OCI-LY3 (cell line): Measurements from ENCODE around the gene SLC19A1.

Experiments used
- H2AFZ ChIP-seq: fragments of 200-600, 300-600 bp; shearing (Covaris generic); 2 replicates; pipeline ENCODE4 v1.6.0; 2014; ENCODE audit warnings: antibody characterized with exemption, low read depth, low read length
- H3K27ac ChIP-seq: fragments of 200-600, 300-600 bp; sonication (generic); 2 replicates; pipeline ENCODE4 v1.5.1; 2014; ENCODE audit warnings: mild to moderate bottlenecking, low read length, moderate library complexity, mixed read lengths
- H3K27me3 ChIP-seq: fragments of 200-600, 300-600 bp; sonication (generic); 2 replicates; pipeline ENCODE4 v1.6.1; 2014; ENCODE audit warnings: low read depth, low read length, mixed read lengths
- H3K36me3 ChIP-seq: fragments of 200-600, 300-600 bp; sonication (generic); replicated peaks from 2 replicates; pipeline ENCODE3; 2014; ENCODE audit warnings: low read depth, low read length, mixed read lengths
- H3K4me1 ChIP-seq: fragments of 300-600, 200-600 bp; sonication (generic); 2 replicates; pipeline ENCODE4 v1.6.1; 2014; ENCODE audit warnings: low read length, mixed read lengths
- H3K4me2 ChIP-seq: fragments of 200-600, 300-600 bp; sonication (generic); 2 replicates; pipeline ENCODE4 v1.6.1; 2014; ENCODE audit warnings: low read length, mixed read lengths
- H3K4me3 ChIP-seq: fragments of 300-600, 200-600 bp; sonication (generic); 2 replicates; pipeline ENCODE4 v1.5.1; 2014; ENCODE audit warnings: antibody characterized with exemption, mild to moderate bottlenecking, low read length, moderate library complexity
- H3K79me2 ChIP-seq: fragments of 300-600, 200-600 bp; shearing (Covaris generic); 2 replicates; pipeline ENCODE4 v1.6.1; 2014; ENCODE audit warnings: mild to moderate bottlenecking, low read length, mixed read lengths
- H3K9ac ChIP-seq: fragments of 300-600, 200-600 bp; shearing (Covaris generic); 2 replicates; pipeline ENCODE4 v1.6.0; 2014; ENCODE audit warnings: mild to moderate bottlenecking, low read length, moderate library complexity
- H3K9me3 ChIP-seq: fragments of 200-600, 300-600 bp; shearing (Covaris generic); 2 replicates; pipeline ENCODE4 v1.6.1; 2014; ENCODE audit warnings: low read length, mixed read lengths; ENCODE audit not compliant: insufficient read depth
- H4K20me1 ChIP-seq: fragments of 200-600, 300-600 bp; sonication (generic); 2 replicates; pipeline ENCODE4 v1.6.1; 2016; ENCODE audit warnings: low read length, mixed read lengths; ENCODE audit not compliant: insufficient read depth
- EZH2phosphoT487 ChIP-seq: fragments of 200-600 bp; shearing (Covaris generic); IDR thresholded peaks from 2 replicates; pipeline ENCODE4 v1.6.1; 2018; ENCODE audit warnings: antibody characterized with exemption, mixed run types, low read depth
- TF ChIP-seq, protein P1 (sequence below): fragments of 200-600, 300-600 bp; sonication (generic); IDR thresholded peaks from 2 replicates; pipeline ENCODE4 v1.5.1; 2014; ENCODE audit warnings: antibody characterized with exemption, low read length, low read depth

The SLC19A1 gene

DNA sequence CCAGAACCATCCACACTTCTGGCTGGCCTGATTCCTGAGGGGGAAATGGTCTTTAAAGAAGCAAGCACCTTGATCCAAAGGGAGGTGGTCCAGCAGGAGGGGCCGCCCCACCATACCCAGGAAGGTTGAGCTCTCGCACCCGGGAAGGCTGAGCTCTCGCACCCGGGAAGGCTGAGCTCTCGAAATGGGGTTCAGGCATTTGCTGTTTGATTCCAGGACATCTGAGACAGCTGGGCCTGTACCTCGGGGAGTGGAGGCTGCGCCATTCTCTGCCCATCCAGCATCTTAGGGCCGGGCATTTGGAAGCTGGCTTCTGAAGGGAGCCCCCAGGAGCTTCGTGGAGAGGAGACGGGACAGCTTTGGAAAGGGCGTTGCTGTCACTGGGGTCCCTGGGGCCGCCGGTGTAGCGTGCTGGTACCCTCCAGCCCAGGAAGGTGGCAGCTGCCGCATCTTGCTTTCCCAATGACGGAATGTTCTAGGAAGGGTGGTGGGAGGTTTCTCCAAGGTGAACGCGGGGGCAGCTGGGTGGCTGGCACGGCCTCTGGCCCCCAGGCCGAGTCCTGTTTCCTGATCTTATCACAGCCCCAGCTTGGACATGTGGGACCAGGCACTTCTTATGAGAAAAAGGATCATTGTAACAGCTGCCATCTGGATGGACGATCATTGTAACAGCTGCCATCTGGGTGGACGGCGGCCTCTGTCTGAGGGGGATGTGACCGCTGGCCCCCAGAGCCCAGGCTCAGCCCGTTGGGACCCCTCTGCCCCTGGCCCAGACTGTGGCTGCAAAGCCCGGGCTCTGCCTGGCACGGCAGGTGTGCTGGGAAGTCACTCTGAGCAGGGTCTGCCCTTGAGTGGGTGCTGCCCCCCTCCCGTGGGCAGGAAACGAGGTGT lies 75.7 kb downstream of the SLC19A1 start:
- Histone ChIP-seq H3K4me1 (no peaks in the 10 kb centered on the region), H3K27ac (no peak overlapping the region)
- no peak for TF ChIP-seq EZH2phosphoT487
- TF ChIP-seq, protein P1, sequence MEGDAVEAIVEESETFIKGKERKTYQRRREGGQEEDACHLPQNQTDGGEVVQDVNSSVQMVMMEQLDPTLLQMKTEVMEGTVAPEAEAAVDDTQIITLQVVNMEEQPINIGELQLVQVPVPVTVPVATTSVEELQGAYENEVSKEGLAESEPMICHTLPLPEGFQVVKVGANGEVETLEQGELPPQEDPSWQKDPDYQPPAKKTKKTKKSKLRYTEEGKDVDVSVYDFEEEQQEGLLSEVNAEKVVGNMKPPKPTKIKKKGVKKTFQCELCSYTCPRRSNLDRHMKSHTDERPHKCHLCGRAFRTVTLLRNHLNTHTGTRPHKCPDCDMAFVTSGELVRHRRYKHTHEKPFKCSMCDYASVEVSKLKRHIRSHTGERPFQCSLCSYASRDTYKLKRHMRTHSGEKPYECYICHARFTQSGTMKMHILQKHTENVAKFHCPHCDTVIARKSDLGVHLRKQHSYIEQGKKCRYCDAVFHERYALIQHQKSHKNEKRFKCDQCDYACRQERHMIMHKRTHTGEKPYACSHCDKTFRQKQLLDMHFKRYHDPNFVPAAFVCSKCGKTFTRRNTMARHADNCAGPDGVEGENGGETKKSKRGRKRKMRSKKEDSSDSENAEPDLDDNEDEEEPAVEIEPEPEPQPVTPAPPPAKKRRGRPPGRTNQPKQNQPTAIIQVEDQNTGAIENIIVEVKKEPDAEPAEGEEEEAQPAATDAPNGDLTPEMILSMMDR, result no peak

DNA sequence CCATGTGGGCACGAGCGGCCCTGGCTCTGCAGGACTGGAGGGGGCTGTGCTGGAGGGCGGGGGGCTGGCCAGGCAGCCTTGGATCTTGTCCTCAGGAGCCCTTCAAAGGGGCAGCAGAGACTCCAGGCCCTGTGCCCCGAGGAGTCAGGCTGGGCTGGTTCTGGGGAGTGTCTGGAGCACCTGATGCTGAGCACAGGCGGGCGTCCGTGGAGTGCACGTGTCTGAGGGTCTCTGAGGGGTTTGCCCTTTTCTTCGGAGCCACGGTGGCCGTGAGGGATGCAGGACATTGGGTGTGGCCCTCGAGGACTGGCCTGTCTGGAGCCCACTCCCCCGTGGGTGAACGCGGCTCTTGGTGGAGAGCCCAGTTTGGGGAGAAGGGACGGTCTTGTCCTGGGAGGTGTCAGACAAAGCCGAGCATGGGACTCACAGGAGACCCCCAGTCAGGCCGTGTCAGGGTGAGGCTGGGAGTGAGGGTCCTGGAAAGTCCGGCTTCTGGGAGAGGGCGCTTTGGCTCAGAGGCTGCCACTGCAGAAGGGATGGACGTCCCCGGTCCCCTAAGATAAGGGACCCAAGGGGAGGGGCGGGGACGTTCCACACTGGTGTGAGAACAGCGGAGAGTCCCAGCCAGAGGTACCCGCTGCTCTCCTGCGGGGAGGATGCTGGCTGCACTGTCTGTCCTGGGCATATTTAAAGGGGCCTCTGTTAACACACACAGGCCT lies 76.5 kb downstream of the SLC19A1 start:
- Histone ChIP-seq H3K9ac (no peak overlapping the region), H3K36me3 (no peaks in the 10 kb centered on the region), H3K27me3 (no peaks in the 10 kb centered on the region), H3K79me2 (no peaks in the 10 kb centered on the region), H3K9me3 (no peaks in the 10 kb centered on the region), H3K4me2 (no peak overlapping the region), H3K4me3 (no peak overlapping the region), H3K4me1 (no peaks in the 10 kb centered on the region), H4K20me1 (no peaks in the 10 kb centered on the region), H3K27ac (no peak overlapping the region), H2AFZ (no peak overlapping the region)
- TF ChIP-seq EZH2phosphoT487, result no peak
- TF ChIP-seq, protein P1, result no peak

More for the DNA sequence above, 75.7 kb downstream of the SLC19A1 start:
- no peaks in the 10 kb centered on the region for H3K9me3 ChIP-seq
- no peaks in the 10 kb centered on the region for H3K36me3 ChIP-seq
- H3K4me3 ChIP-seq, result no peak overlapping the region
- H3K27me3 ChIP-seq, result no peaks in the 10 kb centered on the region
- no peaks in the 10 kb centered on the region for H4K20me1 ChIP-seq
- H3K79me2 ChIP-seq, result no peaks in the 10 kb centered on the region
- H3K4me2 ChIP-seq, result no peak overlapping the region
- H3K9ac ChIP-seq, result no peak overlapping the region
- H2AFZ ChIP-seq, result no peak overlapping the region

DNA sequence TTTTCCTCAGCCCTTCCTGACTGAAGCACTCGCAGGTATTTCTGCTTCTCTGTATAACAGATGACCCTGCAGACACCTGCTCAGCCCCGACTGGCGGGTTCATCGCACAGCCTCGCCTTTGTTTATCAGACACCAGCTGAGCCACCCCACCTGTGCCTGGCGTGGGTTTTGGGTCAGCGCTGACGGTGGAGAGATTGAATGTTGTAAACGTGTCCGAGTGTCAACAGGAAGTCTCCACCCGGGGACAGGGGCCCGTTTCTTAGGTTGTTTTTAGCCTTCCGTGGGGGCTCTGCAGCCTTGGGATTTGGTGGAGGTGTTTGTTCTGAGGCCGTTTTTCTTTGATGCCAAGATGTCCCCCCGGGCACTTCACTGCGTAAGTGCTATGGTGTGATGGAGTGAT lies 77.1 kb downstream of the SLC19A1 start:
- Histone ChIP-seq H3K9me3 (no peaks in the 10 kb centered on the region), H3K27ac (no peak overlapping the region), H2AFZ (no peak overlapping the region), H3K4me2 (no peak overlapping the region), H3K79me2 (no peaks in the 10 kb centered on the region), H4K20me1 (no peaks in the 10 kb centered on the region), H3K4me1 (no peaks in the 10 kb centered on the region), H3K4me3 (no peak overlapping the region), H3K9ac (no peak overlapping the region), H3K36me3 (no peaks in the 10 kb centered on the region), H3K27me3 (no peaks in the 10 kb centered on the region)
- no peak for TF ChIP-seq EZH2phosphoT487
- TF ChIP-seq, protein P1, result no peak

DNA sequence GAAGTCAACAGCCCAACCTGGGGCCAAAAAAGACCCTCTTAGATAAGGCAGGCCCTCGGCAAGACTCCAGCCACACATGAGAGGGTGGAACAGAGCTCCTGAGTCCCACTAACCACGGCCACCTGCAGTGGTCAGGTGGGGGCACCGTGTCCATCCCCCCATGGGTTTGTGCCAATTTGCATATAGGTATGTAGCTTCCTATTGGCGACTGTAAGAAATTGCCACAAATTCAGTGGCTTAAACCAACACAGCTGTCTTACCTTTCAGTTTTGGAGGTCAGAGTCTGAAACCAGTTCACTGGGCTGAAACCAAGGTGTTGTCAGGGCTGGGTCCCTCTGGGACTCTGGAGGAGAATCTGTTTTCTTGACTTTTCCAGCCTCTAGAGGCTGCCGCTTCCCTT lies 77.9 kb downstream of the SLC19A1 start:
- Histone ChIP-seq H4K20me1 (no peaks in the 10 kb centered on the region), H3K4me1 (no peaks in the 10 kb centered on the region), H3K9me3 (no peaks in the 10 kb centered on the region), H3K4me2 (no peak overlapping the region), H3K27me3 (no peaks in the 10 kb centered on the region), H3K36me3 (no peaks in the 10 kb centered on the region), H3K9ac (no peak overlapping the region), H2AFZ (no peak overlapping the region), H3K27ac (no peak overlapping the region), H3K79me2 (no peaks in the 10 kb centered on the region), H3K4me3 (no peak overlapping the region)
- TF ChIP-seq EZH2phosphoT487, result no peak
- TF ChIP-seq, protein P1, result no peak
